HL-60/S4 (cell line): ENCODE measurements around the gene CHMP2A.
"Not testable (repeated sequence)": the region's sequence is repeated elsewhere in the genome, so short reads cannot be mapped to it uniquely, and the experiment has no call there.

Experiments used
- in situ Hi-C: fragments of 300-500 bp; cut with MboI; formaldehyde crosslinking; loops from 2 replicates; pipeline ENCODE4 v1.14.3; 2022; ENCODE audit warnings: low sequenced_read_pairs

CHMP2A gene

DNA sequence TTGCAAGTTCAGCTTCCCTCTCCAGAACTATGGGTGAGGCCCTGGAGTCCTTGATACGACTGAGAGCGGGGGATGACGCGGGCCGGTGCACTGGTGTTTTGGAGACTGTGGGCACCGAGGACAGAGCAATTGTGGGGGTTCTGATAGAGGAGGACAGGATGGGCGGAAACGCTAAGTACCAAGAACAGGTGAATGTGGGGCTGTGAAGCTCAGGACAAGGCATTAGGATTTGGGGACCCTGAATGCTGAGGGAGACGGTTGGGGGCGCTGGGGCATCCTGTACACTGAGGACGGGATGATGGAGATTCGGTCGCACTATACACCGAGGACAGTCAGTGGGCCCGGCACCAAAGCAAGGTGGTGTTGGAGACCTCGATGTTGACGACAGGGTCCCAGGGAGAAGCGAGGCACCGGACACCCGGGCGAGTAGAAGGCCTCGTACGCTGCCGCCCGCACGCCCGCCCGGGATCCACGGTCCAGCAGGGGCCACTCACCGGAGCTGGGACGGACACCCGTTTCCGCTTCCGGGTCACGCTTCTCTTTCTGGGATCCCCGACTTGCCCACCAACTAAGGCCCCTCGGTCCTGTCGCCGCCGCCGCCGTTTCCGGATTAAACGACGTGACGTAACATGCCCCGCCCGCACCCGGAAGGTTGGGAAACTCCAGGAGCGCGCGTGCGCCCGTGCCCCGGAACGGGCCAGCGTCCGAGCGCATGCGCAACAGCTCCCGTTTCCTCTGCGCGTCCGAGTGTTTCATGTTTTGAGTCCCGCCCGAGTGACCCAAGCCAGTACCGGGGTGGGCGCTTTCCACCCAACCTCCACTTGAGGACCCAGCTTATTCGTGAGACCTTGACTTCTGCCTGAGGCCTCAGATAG is at the start of gene CHMP2A:
CHMP2A (minus strand) TSS at position 612 of the 875 bp plus-strand sequence. CDS start 893 bp downstream, outside the sequence.
- in situ Hi-C loops, result no loop called here

DNA sequence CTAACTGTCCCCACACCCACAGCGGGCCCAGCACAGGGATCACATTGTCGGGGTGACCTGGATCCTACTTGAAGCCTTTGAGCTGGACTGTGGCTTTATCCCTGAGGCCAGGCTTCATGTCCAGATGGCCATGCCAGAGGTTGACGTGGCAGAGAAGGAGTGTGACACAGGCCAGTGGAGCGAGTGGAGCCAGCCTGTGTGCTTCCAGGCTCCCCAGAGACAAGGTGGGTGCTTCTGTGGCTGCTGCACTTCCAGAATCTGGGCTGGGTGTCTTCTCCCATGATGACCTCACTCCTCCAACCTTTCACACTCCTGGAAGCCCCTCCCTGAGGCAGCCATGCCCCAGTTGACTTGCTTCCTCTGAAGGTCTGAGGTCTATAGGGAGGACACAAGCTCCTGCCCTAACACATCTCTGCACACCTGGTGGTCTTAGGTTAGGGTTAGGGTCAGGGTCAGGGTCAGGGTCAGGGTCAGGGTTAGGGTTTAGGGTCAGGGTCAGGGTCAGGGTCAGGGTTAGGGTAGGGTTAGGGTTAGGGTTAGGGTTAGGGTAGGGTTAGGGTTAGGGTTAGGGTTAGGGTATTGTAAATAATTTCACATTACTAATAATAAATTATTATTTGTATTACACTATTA is 31.3 kb upstream of the CHMP2A start:
- in situ Hi-C loops, result no loop called here

GRCh38 chr19:58585442-58586132 is 30.7 kb upstream of the CHMP2A start:
- in situ Hi-C loops, result no loop called here

DNA sequence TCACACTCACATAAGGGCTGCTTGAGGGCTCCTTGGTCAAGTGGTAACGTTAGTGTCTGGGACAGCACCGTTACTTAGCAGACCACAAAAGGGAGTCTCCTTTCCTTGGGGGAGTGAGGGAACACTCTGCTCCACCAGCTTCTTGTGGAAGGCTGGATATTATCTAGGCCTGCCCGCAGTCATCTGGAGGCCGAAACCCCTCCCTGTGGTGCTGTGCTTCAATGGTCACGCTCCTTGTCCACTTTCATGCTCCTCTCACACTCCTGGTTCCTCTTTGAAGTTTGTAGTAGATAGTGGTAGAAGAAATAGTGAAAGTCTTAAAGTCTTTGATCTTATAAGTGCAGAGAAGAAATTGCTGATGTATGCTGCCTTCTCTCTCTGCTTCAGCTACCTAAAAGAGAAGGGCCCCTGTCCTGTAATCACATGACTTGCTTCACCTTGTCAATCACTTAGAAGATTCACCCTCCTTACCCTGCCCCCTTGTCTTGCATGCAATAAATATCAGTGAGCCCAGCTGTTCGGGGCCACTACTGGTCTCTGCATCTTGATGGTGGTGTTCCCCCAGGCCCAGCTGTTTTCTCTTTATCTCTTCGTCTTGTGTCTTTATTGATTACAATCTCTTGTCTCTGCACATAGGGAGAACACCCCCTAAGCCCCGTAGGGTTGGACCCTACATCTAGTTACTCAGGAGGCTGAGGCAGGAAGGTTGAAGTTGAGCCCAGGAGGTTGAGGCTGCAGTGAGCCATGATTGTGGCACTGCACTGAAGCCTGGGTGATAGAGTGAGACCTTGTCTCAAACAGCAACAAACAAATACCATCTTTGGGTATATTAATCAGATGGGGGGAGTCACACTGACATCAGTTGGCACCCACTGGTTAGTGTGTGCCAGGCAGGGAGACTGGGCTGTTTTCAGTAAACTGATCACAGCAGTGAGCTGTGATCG is 29.9 kb upstream of the CHMP2A start:
- in situ Hi-C loops, result no loop called here

- in situ Hi-C loops, result no loop called here
These were observed 28.1 kb upstream of the CHMP2A start for GRCh38 chr19:58582985-58583384.

DNA sequence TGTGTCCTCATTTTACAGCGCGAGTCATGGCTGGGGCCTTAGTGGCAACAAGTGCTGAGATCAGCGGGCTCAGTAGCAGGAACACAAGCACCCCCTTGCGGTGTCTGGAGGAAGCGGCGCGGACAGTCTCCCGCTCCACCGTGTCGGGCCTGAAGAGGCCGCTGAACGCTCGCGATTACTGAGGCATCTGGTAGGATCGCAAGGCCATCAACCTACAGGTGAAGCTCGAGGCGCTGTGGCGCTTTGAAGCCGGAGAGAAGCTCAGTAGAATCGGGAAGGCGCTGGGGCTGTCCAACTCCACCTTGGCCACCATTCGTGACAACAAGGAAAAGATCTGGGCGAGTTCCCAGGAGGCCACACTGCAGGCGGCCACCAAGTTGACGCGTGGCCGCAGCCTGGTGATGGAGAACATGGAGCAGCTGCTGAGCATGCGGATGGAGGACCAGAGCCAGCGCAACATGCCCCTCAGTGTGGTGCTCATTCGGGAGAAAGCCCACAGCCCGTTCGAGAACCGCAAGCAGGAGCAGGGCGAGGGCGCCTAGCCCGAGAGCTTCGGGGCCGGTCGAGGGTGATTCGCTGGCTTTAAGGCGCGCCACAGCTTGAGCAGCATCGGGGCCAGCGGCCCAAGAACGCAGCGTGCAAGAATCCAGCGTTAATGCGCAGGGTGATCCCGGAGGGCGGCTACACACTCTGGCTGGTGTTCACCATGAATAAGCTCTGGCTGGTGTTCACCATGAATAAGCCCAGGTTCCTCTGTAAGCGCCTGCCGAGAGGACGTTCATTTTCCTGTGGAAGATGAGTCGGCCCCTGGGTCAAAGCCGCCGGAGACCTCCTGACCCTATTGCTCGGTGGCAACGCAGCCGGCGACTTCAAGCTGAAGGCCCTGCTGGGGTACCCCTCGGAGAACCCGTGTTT is 26.6 kb upstream of the CHMP2A start:
- in situ Hi-C loops, result no loop called here

DNA sequence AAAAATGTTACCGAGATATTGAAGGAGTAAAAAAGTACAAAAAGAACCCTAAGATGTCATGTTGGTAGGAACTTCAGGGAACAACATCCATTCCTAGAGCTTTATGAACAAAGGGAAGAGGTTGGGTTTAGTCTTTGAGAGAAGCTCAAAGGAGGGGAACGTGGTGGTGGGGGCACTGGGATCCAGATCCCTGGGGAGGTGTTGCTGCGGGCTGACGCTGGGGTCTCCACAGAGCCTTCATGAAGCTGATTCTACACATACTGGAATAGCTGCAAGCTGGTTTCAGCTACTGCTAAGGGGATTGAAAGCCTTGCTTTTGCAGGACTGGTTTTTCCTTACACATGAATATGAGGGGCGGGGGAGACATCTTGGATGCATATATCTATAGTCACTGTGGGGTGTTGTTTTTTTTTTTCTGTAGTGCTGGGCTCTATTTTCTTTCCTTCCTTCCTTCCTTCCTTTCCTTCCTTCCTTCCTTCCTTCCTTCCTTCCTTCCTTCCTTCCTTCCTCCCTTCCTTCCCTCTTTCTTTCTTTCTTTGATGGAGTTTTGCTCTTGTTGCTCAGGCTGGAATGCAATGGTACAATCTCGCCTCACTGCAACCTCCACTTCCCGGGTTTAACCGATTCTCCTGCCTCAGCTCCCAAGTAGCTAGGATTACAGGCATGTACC is 24.7 kb upstream of the CHMP2A start:
- in situ Hi-C loops, result no loop called here

GRCh38 chr19:58578012-58578925 is 23.4 kb upstream of the CHMP2A start:
- in situ Hi-C loops, result no loop called here

- in situ Hi-C loops, result not testable (repeated sequence)
These were observed 22.7 kb upstream of the CHMP2A start for GRCh38 chr19:58577581-58577980.

- in situ Hi-C loops, result no loop called here
These were observed 20.5 kb upstream of the CHMP2A start for GRCh38 chr19:58575183-58576041.

DNA sequence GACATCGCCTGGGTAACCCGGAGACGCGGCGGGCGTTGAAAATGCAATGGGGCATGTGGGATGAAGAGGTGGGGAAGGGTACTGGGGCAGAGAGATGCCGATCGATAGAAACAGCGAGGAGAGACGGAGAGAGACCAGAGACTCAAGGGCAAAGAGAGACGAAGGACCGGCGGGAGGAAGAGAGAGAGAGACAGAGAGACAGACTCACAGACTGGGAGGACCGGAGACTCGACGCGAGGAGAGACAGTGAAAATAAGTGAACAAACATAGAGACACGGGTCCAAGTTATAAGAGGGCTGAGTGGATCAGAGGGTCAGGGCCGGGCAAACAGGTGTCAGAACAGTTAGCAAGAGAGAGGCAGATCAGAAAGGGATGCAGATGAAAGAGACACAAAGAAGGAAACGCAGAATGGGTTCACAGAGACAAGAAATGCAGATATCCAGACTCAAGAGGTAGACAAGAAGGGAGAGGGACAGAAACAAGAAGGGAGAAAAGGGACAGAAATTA is 18.8 kb upstream of the CHMP2A start:
- in situ Hi-C loops, result no loop called here

- in situ Hi-C loops, result no loop called here
These were observed 18.1 kb upstream of the CHMP2A start, which contains the start of gene MZF1 for GRCh38 chr19:58572818-58573657. Gene MZF1, minus strand, starts transcription at chr19:58573335. Its CDS starts 1,946 bp downstream, at chr19:58571389.

DNA sequence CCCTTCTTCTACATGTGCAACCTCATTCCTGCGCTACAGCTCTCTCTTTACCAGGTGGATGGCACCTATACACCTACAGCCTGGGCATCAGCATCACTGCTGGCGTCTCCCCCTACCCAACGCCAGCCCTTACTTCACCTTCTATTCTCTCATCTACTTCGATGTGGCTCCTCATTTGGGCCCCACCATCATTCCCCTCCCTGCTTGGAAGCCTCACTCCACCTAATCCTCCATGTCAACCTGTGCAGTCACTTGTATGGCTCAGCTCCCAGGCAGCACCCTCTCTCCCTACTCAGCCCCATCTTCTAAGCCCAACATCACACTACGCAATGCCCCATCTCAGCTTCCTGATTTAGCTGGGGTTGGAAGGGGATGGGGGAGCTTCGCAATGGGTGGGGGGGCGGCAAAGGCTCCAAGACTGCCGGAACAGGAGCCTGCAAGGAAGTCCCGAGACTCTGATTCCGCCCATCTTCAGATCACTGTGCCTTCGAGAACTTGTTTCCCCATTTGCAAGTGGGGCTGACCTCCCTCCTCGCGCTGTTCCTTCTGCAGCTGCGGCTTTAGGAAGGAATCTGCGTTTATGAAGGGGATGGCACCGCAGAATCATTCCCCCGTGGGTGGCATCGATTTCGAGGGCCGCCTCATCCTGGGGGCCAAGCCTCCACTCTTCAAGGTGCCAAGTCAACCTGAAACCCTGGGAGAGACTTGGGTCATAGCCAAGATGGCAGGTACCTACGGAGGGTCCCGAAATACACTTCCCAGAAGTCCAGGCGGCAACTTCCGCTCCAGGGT is 17.3 kb upstream of the CHMP2A start:
- in situ Hi-C loops, result no loop called here

- in situ Hi-C loops, result no loop called here
These were observed 16.7 kb upstream of the CHMP2A start for GRCh38 chr19:58571575-58571947.
